Sigmoid colon (tissue), 7 donors: Measurements from ENCODE around the gene MLF1. TPM values are rescaled to one million over a fixed set of nuclear protein-coding genes. Genes with fewer than 3 reads are reported as not detected.

Source experiments
- DNase-seq: peaks from one replicate; pipeline ENCODE4 v3.0.0-alpha.2; 2019
- H3K27ac ChIP-seq, 4 donors: fragments of 200-600 bp; sonication (generic); one replicate each; pipeline ENCODE4 v1.5.1; 2016 to 2019; ENCODE audit warnings: mild to moderate bottlenecking in 1 of 4
- H3K27me3 ChIP-seq, 3 donors: fragments of 200-600 bp; sonication (generic); one replicate each; pipeline ENCODE4 v1.5.1; 2019; ENCODE audit warnings: mild to moderate bottlenecking in 1 of 3
- H3K36me3 ChIP-seq, 4 donors: fragments of 200-600 bp; sonication (generic); one replicate each; pipeline ENCODE4 v1.5.1; 2016 to 2019
- H3K4me1 ChIP-seq, 4 donors: fragments of 200-600 bp; sonication (generic); one replicate each; pipeline ENCODE4 v1.5.1; 2017 to 2019
- H3K4me3 ChIP-seq, 4 donors: fragments of 200-600 bp; sonication (generic); one replicate each; pipeline ENCODE4 v1.5.1; 2017 to 2019; ENCODE audit warnings: mild to moderate bottlenecking in 2 of 4, moderate library complexity in 1 of 4
- H3K9me3 ChIP-seq, 4 donors: fragments of 200-600 bp in 3 of 4; sonication (generic) in 3 of 4; one replicate each; pipeline versions ENCODE4 v1.5.1 to v1.6.1; 2013 to 2019
- EP300 ChIP-seq, 4 donors: sonication (generic); formaldehyde crosslinking; IDR thresholded peaks; one replicate each; pipeline ENCODE4 v1.6.1; 2017; ENCODE audit warnings: antibody characterized with exemption in 4 of 4
- POLR2A ChIP-seq, 2 donors: fragments of 450-650 bp; IDR thresholded peaks; one replicate each; pipeline ENCODE4 v1.6.1; 2016; ENCODE audit warnings: antibody characterized with exemption in 2 of 2, mild to moderate bottlenecking in 2 of 2, moderate library complexity in 2 of 2
- POLR2AphosphoS5 ChIP-seq, 4 donors: sonication (generic); formaldehyde crosslinking; IDR thresholded peaks; one replicate each; pipeline ENCODE4 v1.6.1; 2017; ENCODE audit warnings: antibody characterized with exemption in 4 of 4
- WGBS, 2 donors: extraction: QIAGEN DNeasy Blood & Tissue Kit; methylation state at CpG; one replicate each; pipeline ENCODE4 v1.1.7; 2013; 5-methylcytosine and 5-hydroxymethylcytosine counted together
- intact Hi-C: fragments of 100-400 bp; cut with DNase I; formaldehyde crosslinking; loops from one replicate; pipeline ENCODE4 v1.15.1; 2023
- polyA plus RNA-seq, 3 donors: library from polyadenylated mRNA; stranded (reverse); fragments of 200-250 nt; gene quantifications; one replicate each; pipeline ENCODE4 v1.2.3, GENCODE V29; 2013
- total RNA-seq, 4 donors: library from RNA; depleted of rRNA; stranded (reverse); fragments of >200 nt; gene quantifications; one replicate each; pipeline ENCODE4 v1.1.0, GENCODE V29; 2016
- TF ChIP-seq, protein P1 (sequence below), 4 experiments: fragments of 450-650 bp in 3 of 4; fragments of 200-600 bp in 1 of 4; IDR thresholded peaks; one replicate each; pipeline ENCODE4 v1.5.1; 2016 to 2019; ENCODE audit warnings: antibody characterized with exemption in 4 of 4, mild to moderate bottlenecking in 3 of 4, moderate library complexity in 2 of 4
- donor health status: healthy with polysubstance abuse.
- donor health status: Bipolar disorder and iron deficiency.
- donor health status: healthy.

MLF1 gene
- total and polyA plus RNA-seq, 7 donors: 3.0 to 14.1 (median 9.1) TPM

DNA sequence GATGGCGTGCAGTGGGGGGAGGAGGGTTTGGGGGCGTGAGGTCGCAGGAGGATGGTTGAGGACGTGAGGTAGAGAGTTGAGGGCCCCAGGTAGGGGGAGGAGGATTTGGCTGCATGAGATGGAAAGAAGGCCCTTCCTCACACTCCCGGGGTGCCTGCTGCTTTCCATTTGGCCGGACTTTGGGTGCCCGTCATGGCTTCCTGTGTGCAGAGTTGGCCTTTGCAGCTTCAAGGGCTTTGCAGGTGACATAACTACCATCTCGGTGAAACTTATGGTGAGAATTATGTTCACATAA, 1.7 kb downstream of the MLF1 start:
- 95 to 96% methylated on average over 8 of the region's 8 CpGs for WGBS, 2 donors
- no peaks in the 10 kb centered on the region for H3K27me3 ChIP-seq
- H3K27ac ChIP-seq: no peak overlapping the region
- TF ChIP-seq EP300 (IDR thresholded peaks at IDR 0.05): no peak
- TF ChIP-seq, protein P1, sequence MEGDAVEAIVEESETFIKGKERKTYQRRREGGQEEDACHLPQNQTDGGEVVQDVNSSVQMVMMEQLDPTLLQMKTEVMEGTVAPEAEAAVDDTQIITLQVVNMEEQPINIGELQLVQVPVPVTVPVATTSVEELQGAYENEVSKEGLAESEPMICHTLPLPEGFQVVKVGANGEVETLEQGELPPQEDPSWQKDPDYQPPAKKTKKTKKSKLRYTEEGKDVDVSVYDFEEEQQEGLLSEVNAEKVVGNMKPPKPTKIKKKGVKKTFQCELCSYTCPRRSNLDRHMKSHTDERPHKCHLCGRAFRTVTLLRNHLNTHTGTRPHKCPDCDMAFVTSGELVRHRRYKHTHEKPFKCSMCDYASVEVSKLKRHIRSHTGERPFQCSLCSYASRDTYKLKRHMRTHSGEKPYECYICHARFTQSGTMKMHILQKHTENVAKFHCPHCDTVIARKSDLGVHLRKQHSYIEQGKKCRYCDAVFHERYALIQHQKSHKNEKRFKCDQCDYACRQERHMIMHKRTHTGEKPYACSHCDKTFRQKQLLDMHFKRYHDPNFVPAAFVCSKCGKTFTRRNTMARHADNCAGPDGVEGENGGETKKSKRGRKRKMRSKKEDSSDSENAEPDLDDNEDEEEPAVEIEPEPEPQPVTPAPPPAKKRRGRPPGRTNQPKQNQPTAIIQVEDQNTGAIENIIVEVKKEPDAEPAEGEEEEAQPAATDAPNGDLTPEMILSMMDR (IDR thresholded peaks at IDR 0.05): no peak
- no peak for TF ChIP-seq POLR2A (IDR thresholded peaks at IDR 0.05)
- TF ChIP-seq POLR2AphosphoS5 (IDR thresholded peaks at IDR 0.05): no peak
- no peak overlapping the region for H3K4me3 ChIP-seq
- H3K4me1 ChIP-seq: peaks cover 0 to 20% (median 11%) of the 10 kb centered on the region in 4 donors
- no peaks in the 10 kb centered on the region for H3K9me3 ChIP-seq
- no peak for DNase-seq
- intact Hi-C loops: loop anchor here (10.0 kb wide), 2 partner anchors 72 to 232 kb away; partner anchors contain the start of genes GFM1 and MFSD1
- H3K36me3 ChIP-seq: no peaks in the 10 kb centered on the region

GRCh38 chr3:158573714-158574113, 2.7 kb downstream of the MLF1 start:
- H3K27ac ChIP-seq: no peak overlapping the region
- DNase-seq: no peak
- no peak overlapping the region for H3K4me3 ChIP-seq
- no peaks in the 10 kb centered on the region for H3K27me3 ChIP-seq
- 91 to 94% methylated on average over 7 of the region's 7 CpGs for WGBS, 2 donors
- no peaks in the 10 kb centered on the region for H3K9me3 ChIP-seq
- no peaks in the 10 kb centered on the region for H3K36me3 ChIP-seq
- intact Hi-C loops: loop anchor here (10.0 kb wide), 2 partner anchors 71 to 231 kb away; partner anchors contain the start of genes GFM1 and MFSD1
- TF ChIP-seq EP300 (IDR thresholded peaks at IDR 0.05) (no peak), POLR2A (IDR thresholded peaks at IDR 0.05) (no peak), POLR2AphosphoS5 (IDR thresholded peaks at IDR 0.05) (no peak)
- TF ChIP-seq, protein P1 (IDR thresholded peaks at IDR 0.05): no peak
- H3K4me1 ChIP-seq: peaks cover 0 to 20% (median 11%) of the 10 kb centered on the region in 4 donors

DNA sequence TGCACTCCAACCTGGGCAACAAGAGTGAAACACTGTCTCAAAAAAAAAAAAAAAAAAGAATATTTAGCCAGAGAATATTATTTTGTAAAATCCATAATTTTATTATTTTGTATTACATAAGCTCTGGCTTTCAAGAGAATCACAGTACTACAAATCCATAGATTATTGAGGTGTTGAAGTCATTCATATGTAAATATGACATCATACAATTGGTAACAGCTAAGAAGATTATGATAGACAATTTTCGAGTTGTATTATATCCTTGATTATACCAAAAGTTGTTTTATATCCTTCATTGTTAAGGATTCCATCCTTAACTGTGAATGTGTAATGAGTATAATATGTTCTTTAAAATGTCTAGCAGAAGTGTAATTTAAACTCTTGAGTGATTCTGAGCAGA, 3.7 kb downstream of the MLF1 start:
- DNase-seq: no peak
- Histone ChIP-seq H3K4me3 (no peak overlapping the region), H3K4me1 (peaks cover 0 to 20% (median 11%) of the 10 kb centered on the region in 4 donors), H3K9me3 (no peaks in the 10 kb centered on the region), H3K27ac (no peak overlapping the region), H3K27me3 (no peaks in the 10 kb centered on the region), H3K36me3 (no peaks in the 10 kb centered on the region)
- intact Hi-C loops: loop anchor here (10.0 kb wide), 2 partner anchors 70 to 230 kb away; partner anchors contain the start of genes GFM1 and MFSD1
- WGBS, 2 donors: 43 to 71% methylated on average over 1 of the region's 1 CpG
- no peak for TF ChIP-seq POLR2A (IDR thresholded peaks at IDR 0.05)
- no peak for TF ChIP-seq EP300 (IDR thresholded peaks at IDR 0.05)
- TF ChIP-seq, protein P1 (IDR thresholded peaks at IDR 0.05): no peak
- TF ChIP-seq POLR2AphosphoS5 (IDR thresholded peaks at IDR 0.05): no peak

GRCh38 chr3:158590223-158590622, 19.2 kb downstream of the MLF1 start:
- H3K9me3 ChIP-seq: no peaks in the 10 kb centered on the region
- H3K27me3 ChIP-seq: no peaks in the 10 kb centered on the region
- H3K4me1 ChIP-seq: no peaks in the 10 kb centered on the region
- no peak overlapping the region for H3K4me3 ChIP-seq
- DNase-seq: no peak
- intact Hi-C loops: no loop called here
- no peaks in the 10 kb centered on the region for H3K36me3 ChIP-seq
- no peak overlapping the region for H3K27ac ChIP-seq
- no peak for TF ChIP-seq POLR2A (IDR thresholded peaks at IDR 0.05)
- TF ChIP-seq EP300 (IDR thresholded peaks at IDR 0.05): no peak
- TF ChIP-seq POLR2AphosphoS5 (IDR thresholded peaks at IDR 0.05): no peak
- TF ChIP-seq, protein P1 (IDR thresholded peaks at IDR 0.05): no peak

DNA sequence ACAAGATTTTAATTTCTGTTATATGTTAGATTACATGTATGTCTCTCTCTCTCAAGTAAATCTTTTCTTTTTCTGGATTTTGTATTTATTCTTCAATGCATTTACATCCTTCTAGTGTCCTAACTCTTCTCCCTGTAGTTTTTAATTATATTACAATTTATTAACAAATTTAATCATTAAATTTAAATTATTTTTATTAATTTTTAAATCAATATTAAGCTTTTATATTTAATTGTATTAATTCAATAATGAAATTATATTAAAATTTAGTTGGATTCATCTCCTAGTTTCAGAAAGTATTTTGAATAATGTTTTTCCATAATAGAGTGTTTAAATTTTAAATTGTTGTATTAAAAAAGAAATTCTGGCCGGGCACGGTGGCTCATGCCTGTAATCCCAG, 29.8 kb downstream of the MLF1 start:
- no peak overlapping the region for H3K27ac ChIP-seq
- no peak overlapping the region for H3K4me3 ChIP-seq
- intact Hi-C loops: no loop called here
- peaks cover 0 to 42% (median 0%) of the 10 kb centered on the region in 4 donors for H3K36me3 ChIP-seq
- TF ChIP-seq EP300 (IDR thresholded peaks at IDR 0.05) (no peak), POLR2A (IDR thresholded peaks at IDR 0.05) (no peak), POLR2AphosphoS5 (IDR thresholded peaks at IDR 0.05) (no peak)
- TF ChIP-seq, protein P1 (IDR thresholded peaks at IDR 0.05): no peak
- no peaks in the 10 kb centered on the region for H3K27me3 ChIP-seq
- DNase-seq: no peak
- 96 to 98% methylated on average over 2 of the region's 2 CpGs for WGBS, 2 donors
- H3K9me3 ChIP-seq: no peaks in the 10 kb centered on the region
- H3K4me1 ChIP-seq: no peaks in the 10 kb centered on the region
